ENCODE data around the gene RBMS3. TPM values are rescaled to one million over a fixed set of nuclear protein-coding genes. Genes with fewer than 3 reads are reported as not detected.

RBMS3 gene
- total RNA-seq, 4 donors from 2014 or later = 7.3 to 21.8 (median 12.8) TPM

DNA sequence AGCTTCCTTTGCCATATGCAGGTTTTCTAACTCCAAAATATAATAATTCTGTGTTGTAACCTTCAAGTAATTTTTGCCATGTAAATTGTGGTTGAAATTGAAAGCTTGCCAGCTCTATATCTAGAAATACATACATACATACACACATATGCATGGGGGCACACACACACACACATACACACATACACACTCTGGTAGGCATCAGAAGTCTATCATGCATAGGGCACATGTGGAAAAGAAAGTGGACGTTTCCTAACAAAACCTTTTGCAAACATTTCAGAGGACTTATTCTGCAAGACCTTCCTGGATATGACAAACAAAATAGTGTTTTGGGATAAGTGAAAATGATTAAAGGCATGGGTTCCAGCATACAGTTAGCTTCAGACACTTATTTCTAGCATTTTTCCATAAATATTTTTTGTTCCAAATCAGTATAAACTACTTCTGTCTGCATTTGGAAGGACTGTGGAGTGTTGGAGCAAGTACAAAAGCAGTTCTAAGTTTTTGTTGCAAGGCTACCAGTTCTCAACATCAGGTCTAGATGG, 578.9 kb downstream of the RBMS3 start:
- intact Hi-C loops (cut with DNase I; ENCODE audit: low total_unique reads) = no loop called here
- no peak overlapping the region for H3K4me3 ChIP-seq (ENCODE audit: low read depth, poor library complexity, severe bottlenecking)
- DNase-seq (ENCODE audit: low spot score in 2 of 2) = no peak
- TF ChIP-seq, protein P1, sequence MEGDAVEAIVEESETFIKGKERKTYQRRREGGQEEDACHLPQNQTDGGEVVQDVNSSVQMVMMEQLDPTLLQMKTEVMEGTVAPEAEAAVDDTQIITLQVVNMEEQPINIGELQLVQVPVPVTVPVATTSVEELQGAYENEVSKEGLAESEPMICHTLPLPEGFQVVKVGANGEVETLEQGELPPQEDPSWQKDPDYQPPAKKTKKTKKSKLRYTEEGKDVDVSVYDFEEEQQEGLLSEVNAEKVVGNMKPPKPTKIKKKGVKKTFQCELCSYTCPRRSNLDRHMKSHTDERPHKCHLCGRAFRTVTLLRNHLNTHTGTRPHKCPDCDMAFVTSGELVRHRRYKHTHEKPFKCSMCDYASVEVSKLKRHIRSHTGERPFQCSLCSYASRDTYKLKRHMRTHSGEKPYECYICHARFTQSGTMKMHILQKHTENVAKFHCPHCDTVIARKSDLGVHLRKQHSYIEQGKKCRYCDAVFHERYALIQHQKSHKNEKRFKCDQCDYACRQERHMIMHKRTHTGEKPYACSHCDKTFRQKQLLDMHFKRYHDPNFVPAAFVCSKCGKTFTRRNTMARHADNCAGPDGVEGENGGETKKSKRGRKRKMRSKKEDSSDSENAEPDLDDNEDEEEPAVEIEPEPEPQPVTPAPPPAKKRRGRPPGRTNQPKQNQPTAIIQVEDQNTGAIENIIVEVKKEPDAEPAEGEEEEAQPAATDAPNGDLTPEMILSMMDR (IDR thresholded peaks at IDR 0.05) = no peak
- 80% methylated on average over 1 of the region's 1 CpG for WGBS, 2 donors

DNA sequence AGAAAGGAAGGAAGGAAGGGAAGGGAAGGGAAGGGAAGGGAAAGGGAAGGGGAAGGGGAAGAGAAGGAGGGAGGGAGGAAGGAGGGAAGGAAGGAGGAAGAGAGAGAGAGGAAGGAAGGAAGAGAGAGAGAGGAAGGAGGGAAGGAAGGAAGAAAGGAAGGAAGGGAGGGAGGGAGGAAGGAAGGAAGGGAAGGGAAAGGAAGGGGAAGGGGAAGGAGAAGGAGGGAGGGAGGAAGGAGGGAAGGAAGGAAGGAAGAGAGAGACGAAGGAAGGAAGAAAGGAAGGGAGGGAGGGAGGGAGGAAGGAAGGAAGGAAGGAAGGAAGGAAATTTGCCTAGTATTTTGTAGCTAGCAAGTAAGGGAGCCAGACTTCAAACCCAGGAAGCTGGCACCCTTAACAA, 583.9 kb downstream of the RBMS3 start:
- DNase-seq (ENCODE audit: low spot score in 2 of 2) = no peak
- 86 to 89% methylated on average over 1 of the region's 1 CpG for WGBS, 2 donors
- TF ChIP-seq, protein P1 (IDR thresholded peaks at IDR 0.05) = no peak
- no peak for TF ChIP-seq POLR2A (IDR thresholded peaks at IDR 0.05)
- intact Hi-C loops (cut with DNase I; ENCODE audit: low total_unique reads) = no loop called here
- H3K4me3 ChIP-seq (ENCODE audit: low read depth, poor library complexity, severe bottlenecking) = no peak overlapping the region

DNA sequence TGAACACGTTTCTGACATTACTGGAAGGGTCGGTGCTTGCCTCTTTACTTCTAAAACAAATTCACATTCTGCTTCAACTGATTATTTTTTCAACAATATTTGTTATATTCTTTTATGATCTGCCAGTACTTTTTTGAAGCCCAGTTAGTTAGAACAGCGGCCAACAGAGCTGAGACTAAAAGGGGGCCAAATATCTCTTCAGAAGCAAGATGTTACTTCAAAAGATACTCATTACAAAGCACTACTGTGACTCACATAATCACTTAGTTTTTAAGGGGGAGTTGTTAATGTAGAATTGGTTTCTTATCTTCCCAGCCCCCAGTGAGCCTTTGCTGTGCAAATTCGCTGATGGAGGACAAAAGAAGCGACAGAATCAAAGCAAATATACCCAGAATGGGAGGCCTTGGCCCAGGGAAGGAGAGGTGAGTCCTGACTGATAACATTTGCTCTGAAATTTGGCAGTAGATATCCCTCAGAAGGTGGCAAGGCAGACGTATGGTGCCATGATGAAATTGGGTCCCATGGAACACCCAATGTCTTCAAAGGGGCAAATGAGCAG, 587.8 kb downstream of the RBMS3 start:
- H3K4me3 ChIP-seq (ENCODE audit: low read depth, poor library complexity, severe bottlenecking) = no peak overlapping the region
- WGBS, 2 donors = 74 to 76% methylated on average over 6 of the region's 6 CpGs
- intact Hi-C loops (cut with DNase I; ENCODE audit: low total_unique reads) = no loop called here
- no peak for TF ChIP-seq POLR2A (IDR thresholded peaks at IDR 0.05)
- TF ChIP-seq, protein P1 (IDR thresholded peaks at IDR 0.05) = no peak
- DNase-seq (ENCODE audit: low spot score in 2 of 2) = no peak

DNA sequence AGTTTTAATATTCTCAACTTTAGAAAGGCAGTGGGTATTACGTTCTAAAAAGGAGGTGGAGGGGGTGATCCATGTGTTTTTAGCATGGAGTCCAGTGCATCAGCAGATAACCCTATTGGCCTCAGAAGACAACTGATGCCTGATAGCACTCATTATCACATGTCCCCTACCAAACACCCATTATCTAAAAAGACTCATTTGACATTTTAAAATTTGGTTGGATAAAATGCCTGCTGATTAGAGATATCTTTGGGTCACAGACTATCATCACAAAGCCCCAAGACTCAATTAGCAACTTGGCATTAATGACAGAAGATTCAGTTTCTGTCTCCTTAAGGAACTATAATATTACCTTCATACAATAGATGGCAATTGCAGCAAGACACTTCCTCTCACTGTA, 589.3 kb downstream of the RBMS3 start:
- intact Hi-C loops (cut with DNase I; ENCODE audit: low total_unique reads) = no loop called here
- TF ChIP-seq POLR2A (IDR thresholded peaks at IDR 0.05) = no peak
- TF ChIP-seq, protein P1 (IDR thresholded peaks at IDR 0.05) = no peak
- 88 to 95% methylated on average over 1 of the region's 1 CpG for WGBS, 2 donors
- no peak for DNase-seq (ENCODE audit: low spot score in 2 of 2)
- no peak overlapping the region for H3K4me3 ChIP-seq (ENCODE audit: low read depth, poor library complexity, severe bottlenecking)

DNA sequence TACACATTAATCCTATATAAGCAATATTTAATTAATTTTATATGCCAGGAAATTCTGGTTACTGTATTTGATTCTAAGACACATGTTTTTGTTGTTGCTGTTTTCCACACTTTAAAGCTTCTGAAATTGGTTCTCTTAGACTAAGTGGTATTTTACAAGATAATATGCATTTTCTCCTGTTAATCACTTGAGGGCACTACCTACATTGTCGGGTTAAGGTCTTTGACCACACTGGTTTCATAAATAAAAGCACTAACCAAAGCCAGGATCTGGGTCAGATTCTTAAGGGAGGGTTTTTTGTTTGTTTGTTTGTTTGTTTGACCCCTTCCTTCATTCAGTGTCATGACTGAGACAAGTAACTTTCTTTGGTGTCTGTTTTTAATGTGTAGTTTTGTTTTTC, 590.2 kb downstream of the RBMS3 start:
- H3K4me3 ChIP-seq (ENCODE audit: low read depth, poor library complexity, severe bottlenecking) = no peak overlapping the region
- intact Hi-C loops (cut with DNase I; ENCODE audit: low total_unique reads) = no loop called here
- TF ChIP-seq, protein P1 (IDR thresholded peaks at IDR 0.05) = no peak
- TF ChIP-seq POLR2A (IDR thresholded peaks at IDR 0.05) = no peak
- 59 to 68% methylated on average over 1 of the region's 1 CpG for WGBS, 2 donors
- DNase-seq (ENCODE audit: low spot score in 2 of 2) = no peak

DNA sequence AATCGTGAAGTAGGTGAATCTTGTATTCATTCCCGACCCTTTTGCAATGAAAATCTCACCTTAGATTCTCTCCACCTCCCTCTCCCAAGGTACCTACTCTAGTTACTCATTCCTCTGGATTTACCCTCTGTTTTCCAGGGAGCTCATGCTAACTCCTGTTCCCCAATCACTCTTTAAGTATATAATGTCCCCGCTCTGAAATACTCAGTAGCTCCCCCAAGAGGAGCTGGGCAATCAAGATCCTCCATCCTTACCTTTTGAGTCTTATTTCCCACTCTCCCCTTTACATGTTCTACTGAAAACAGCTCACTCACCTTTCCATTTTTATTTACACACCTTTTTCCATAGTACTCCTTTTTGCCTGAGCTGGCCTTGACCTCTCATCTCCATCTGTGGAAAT, 599.9 kb downstream of the RBMS3 start:
- intact Hi-C loops (cut with DNase I; ENCODE audit: low total_unique reads) = no loop called here
- no peak for DNase-seq (ENCODE audit: low spot score in 2 of 2)
- WGBS, 2 donors = 68 to 92% methylated on average over 3 of the region's 3 CpGs
- TF ChIP-seq POLR2A (IDR thresholded peaks at IDR 0.05) = no peak
- TF ChIP-seq, protein P1 (IDR thresholded peaks at IDR 0.05) = no peak
- no peak overlapping the region for H3K4me3 ChIP-seq (ENCODE audit: low read depth, poor library complexity, severe bottlenecking)
